Right forelimb (tissue), 1 donor: ENCODE results near the gene CRACR2B.

Experiments
- DNase-seq: peaks from one replicate; pipeline ENCODE4 v3.0.0-alpha.2; 2018

Gene CRACR2B

DNA sequence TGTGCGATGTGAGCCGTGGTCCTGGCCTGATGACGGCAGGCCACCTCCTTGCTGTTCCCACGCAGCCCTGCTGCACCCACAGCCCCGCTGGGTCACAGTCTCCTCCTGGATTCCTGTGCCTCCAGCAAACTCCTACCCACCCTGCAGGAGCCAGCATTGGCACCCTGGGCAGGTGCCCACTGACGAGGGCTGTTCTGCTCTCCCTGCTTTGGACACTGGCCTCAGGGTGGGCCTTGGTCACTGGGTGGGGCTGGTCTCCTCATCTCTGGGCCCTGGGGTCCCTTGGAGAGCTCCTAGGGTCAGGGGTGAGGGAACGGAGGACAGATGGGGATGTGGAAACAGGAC, 27.6 kb downstream of the CRACR2B start:
- DNase-seq = no peak

DNA sequence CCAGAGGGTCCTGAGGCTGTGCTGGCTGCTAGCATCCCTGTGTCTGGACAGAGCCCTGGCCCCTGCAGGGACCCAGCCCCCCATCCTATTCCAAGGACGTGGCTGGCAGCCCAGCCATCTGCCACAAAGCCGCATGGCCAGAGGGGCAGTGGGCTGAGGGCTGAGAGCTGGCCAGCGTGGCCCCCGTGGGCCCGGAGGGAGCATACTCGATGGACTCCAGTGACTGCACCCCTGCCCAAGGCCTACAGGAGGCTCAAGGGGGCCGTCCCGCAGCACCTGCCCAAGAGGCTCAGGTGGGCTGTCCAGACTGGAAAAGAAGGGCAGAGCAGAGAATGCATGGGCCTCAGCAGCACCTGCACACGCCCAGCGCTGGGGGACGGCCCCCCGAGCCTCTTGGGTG, 28.1 kb downstream of the CRACR2B start:
- no peak for DNase-seq

- DNase-seq = no peak
Measured at GRCh38 chr11:856397-856796, 28.7 kb downstream of the CRACR2B start.

- DNase-seq = no peak
Measured at GRCh38 chr11:858053-858761, 30.5 kb downstream of the CRACR2B start.

DNA sequence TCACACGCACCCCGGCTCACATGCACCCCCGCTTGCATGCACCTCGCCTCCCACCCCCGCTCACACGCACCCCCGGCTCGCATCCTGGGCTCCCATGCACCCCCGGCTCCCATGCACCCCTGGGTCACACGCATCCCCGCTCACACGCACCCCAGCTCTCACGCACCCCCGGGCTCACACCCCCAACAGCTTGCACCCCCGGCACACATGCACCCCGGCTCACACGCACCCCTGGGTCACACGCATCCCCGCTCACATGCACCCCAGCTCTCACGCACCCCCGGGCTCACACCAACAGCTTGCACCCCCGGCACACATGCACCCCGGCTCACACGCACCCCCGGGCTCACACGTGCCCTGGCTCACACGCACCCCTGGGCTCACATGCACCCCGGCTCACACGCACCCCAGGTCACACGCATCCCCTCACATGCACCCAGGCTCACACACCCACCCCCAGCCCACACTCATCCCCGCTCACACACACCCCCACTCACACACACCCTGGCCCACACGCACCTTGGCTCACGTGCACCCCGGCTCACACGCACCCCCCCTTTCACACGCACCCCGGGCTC, 31.1 kb downstream of the CRACR2B start:
- DNase-seq = no peak

DNA sequence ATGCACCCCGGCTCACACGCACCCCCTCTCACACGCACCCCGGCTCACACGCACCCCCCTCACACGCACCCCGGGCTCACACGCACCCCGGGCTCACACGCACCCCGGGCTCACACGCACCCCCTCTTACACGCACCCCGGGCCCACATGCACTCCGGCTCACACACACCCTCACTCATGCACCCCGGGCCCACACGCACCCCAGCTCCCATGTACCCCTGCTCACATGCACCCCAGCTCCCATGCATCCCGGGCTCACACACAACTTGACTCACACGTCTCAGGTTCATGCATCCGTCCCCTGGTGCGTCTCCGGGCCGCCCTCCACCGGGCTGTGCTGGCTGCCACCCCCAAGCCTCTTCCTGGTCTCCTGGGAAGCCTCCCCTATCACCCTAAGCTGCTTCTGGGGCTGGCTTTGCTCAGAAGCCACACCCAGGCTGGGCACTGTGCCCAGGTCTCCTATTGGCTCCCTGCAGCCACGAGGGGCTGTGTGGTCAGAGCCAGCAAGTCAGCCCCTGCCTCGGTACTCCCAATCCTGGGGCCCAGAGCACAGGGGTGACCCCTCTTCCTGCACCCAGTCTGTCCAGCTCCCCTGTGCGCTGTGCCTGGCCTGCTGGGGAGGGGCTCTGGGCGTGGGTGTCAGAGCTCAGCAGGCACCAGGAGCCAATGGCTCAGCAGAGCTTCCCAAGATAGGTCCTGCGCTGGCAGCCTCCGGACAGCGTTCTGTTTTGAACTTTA, 31.8 kb downstream of the CRACR2B start:
- peak; percentile 85 for DNase-seq

GRCh38 chr11:860234-861104, 32.8 kb downstream of the CRACR2B start:
- no peak for DNase-seq

GRCh38 chr11:861105-861479, 33.4 kb downstream of the CRACR2B start:
- DNase-seq = no peak

- no peak for DNase-seq
Measured at GRCh38 chr11:862081-862661, 34.5 kb downstream of the CRACR2B start.

GRCh38 chr11:862696-863022, 34.9 kb downstream of the CRACR2B start:
- no peak for DNase-seq

DNA sequence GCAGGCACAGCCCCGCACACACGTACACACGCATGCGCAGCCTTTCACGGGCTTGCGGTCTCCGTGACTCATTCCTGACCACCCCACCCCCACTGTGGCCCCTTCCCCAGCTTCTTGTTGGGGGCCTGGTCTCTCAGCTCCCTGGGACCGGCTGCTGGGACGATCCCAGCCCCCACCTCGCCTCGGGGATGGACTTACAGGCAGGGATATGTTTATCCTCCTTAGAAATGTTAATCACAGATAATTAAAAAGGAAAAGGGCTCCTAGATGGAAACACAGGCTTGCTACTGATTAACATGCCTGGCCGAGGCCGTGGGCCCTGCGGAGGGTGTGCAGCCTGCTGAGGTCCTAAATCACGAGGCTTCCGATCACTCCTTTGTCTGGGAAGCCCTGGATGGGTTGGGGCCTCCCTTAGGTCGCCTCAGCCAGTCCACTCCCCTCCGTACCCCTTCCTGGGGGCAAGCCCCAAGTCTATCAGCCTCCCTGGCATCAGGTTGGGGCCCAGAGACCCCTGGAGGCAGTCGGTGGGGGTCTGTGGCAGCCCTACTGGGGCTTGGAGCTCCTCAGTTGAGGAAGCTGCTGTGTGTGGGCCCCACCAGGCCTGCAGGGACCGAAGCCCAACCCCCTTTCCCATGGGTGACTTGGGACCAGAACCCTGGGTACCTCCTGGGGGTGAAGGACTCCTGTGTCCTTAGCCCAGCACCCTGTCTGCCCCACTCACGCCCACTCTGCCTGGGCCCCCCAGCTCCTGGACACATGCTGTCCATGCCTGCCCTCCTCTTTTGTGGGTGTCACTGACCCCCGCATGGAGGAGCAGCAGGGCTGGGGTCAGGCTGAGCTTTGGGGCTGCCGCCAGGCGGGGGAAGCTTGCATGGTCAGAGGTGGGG, 35.5 kb downstream of the CRACR2B start:
- no peak for DNase-seq

- DNase-seq = no peak
Measured at GRCh38 chr11:863910-864827, 36.5 kb downstream of the CRACR2B start.

DNA sequence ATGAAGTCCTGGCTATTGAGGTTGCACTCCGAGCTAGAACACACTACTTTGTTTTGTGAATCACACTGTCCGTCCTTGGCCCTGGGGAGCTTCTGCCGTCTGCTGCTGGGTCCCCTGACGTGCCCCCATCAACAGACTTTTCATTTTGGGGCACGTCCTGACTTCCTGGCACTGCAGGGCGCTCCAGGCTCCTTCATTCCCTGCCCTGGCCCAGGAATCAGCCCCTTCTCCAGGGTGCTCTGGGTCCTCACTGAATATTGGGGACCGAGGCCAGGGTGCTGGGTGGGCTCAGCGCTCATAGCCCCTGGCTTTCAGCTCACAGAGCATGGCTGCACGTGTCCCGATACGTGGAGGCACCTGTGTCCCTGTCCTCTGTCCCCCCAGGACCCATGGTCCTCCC, 37.2 kb downstream of the CRACR2B start:
- DNase-seq = no peak

- DNase-seq = no peak
Measured at GRCh38 chr11:865462-866430, 38.0 kb downstream of the CRACR2B start.

- no peak for DNase-seq
Measured at GRCh38 chr11:866481-866880, 38.8 kb downstream of the CRACR2B start.

DNA sequence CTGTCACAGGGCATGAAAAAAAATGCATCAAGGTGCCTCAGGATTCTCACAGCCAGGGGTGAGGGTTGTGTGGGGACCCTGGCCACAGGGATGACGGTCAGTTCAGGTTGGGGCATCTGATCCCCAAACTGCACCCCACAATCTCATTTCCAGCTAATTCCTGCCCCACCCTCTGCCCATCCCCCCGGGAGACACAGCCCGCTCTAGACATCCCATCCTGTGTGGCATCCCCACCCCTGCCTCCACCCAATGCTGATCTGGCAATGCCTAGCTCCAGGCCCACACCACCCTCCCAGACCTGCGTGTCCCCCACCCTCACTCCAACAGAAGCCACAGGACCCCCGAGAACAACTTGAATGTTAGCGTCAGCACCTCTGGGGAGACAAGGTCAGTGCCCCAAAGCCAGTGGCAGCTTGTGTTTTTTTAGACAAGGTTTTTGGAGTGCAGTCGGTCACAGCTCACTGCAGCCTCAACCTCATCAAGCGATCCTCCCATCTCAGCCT, 40.2 kb downstream of the CRACR2B start:
- no peak for DNase-seq

DNA sequence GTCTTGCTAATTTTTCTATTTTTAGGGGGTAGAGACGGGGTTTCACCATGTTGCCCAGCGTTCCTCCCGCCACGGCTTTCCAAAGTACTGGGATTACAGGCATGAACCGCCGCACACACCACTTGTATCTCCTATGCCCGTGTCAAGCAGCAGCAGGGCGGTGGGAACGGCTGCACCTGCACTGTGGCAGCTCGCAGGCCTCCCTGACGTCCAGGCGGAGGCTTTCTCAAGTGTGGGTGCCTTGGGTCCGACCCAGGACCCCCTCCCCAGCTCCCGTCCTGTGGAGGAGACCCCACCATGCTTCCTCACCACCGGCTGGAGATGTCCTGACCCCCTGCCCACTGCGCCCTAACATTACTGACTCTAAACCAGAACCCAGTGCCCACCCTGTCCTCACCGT, 40.7 kb downstream of the CRACR2B start:
- no peak for DNase-seq

DNA sequence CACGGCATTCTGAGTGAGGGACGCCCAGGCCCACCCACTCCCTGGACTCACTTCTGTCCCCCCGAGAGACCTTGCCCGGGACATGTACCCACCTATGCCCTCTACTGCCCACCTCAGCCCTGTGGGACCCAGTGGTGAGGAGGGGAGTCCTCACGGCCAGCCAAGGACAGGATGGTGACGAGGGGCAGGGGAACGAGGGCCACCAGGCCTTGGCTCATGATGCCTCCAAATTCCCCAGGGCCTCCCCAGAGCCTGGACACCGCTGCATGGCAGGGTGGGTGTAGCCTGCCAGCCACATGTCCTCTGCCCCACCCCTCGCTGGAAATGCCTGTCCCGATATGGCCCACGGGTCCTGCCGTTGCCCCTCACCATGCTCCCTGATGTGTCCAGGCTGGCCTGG, 41.1 kb downstream of the CRACR2B start:
- no peak for DNase-seq

DNA sequence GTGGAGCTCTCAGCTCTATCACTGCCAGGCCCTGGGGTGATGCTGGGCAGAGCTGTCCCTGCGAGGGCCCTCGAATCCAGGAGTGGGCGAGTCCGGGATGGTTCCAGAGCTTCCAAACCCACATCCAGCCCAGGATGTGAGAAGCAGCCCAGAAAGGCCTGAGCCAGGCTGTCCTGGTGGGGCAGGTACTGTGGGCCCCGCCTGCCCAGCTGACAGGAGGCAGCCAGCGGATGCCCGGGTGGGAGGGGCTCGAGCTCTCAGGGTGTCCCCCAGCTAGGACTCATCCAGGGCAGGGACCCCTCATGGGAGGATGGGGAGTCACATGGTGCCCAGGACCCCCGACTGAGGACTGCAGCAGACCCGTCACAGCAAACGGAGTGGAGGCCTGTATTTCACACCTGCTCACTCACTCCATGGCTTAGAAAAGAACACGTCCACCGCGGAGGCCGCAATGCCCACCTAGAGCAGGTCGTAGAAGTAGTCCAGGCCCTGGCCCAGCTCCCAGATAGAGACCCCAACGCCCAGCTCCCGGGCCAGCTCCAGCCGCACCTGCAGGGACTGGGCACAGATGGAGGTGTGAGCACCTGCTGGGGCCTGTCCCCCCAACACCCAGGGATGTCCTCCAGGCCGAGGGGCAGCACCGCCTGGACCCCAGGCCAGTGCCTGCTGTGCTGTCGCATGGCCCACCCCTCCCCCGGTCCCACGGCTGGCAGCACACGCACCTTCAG, 41.8 kb downstream of the CRACR2B start:
- DNase-seq = no peak
